Activated naive CD4-positive, alpha-beta T cell treated with anti-CD3 and anti-CD28 coated beads, Interleukin-2, amount 10 ng/mL, durations not matched to agents 7 days and 5 days (primary cell): ENCODE data around the gene SLC26A4.

Experiments
- CTCF ChIA-PET: fragments of 350-600 bp; sonication (Branson Sonifier 250); formaldehyde crosslinking; loops from one replicate; lab custom pipeline; 2021; ENCODE audit warnings: antibody characterized with exemption; lab: Charles Lee
- DNase-seq: peaks from one replicate; pipeline ENCODE4 v3.0.0-alpha.2; 2020
- H3K27ac Mint-ChIP-seq: one replicate; pipeline ENCODE4 v1.8.0; 2021; ENCODE audit warnings: mild to moderate bottlenecking, moderate library complexity, mixed read lengths
- H3K27me3 Mint-ChIP-seq: one replicate; pipeline ENCODE4 v1.8.0; 2021; ENCODE audit warnings: mild to moderate bottlenecking, mixed read lengths
- H3K36me3 Mint-ChIP-seq: one replicate; pipeline ENCODE4 v1.8.0; 2021; ENCODE audit warnings: mixed read lengths
- H3K4me1 Mint-ChIP-seq: one replicate; pipeline ENCODE4 v1.8.0; 2021; ENCODE audit warnings: mixed read lengths
- H3K4me3 Mint-ChIP-seq: one replicate; pipeline ENCODE4 v1.8.0; 2021; ENCODE audit warnings: mild to moderate bottlenecking, moderate library complexity, mixed read lengths
- H3K9me3 Mint-ChIP-seq: one replicate; pipeline ENCODE4 v1.8.0; 2021; ENCODE audit warnings: mixed read lengths

The SLC26A4 gene

GRCh38 chr7:107721286-107721685, 60.7 kb downstream of the SLC26A4 start:
- Mint-ChIP-seq H3K27ac (no peak overlapping the region), H3K27me3 (peaks cover 1% of the 10 kb centered on the region), H3K9me3 (no peaks in the 10 kb centered on the region), H3K4me1 (no peaks in the 10 kb centered on the region), H3K4me3 (no peak overlapping the region), H3K36me3 (no peaks in the 10 kb centered on the region)
- no peak for DNase-seq
- CTCF ChIA-PET: interaction anchor here (1.3 kb wide), 1 partner anchor 258 kb away, joined by 6 read pairs; no protein-coding TSS in a partner anchor

- Mint-ChIP-seq H3K36me3 (no peaks in the 10 kb centered on the region), H3K4me1 (no peaks in the 10 kb centered on the region), H3K27me3 (peaks cover 18% of the 10 kb centered on the region)
Observed at GRCh38 chr7:107723255-107723654, 62.6 kb downstream of the SLC26A4 start.

GRCh38 chr7:107725138-107725740, 64.6 kb downstream of the SLC26A4 start:
- Mint-ChIP-seq H3K27ac (no peak overlapping the region), H3K4me1 (no peaks in the 10 kb centered on the region), H3K4me3 (no peak overlapping the region), H3K36me3 (no peaks in the 10 kb centered on the region), H3K27me3 (peaks cover 20% of the 10 kb centered on the region), H3K9me3 (no peaks in the 10 kb centered on the region)
- CTCF ChIA-PET: interaction anchor here (0.7 to 7.2 kb wide), 9 partner anchors 13 to 531 kb away, joined by 3 to 71 read pairs (median 3); no protein-coding TSS in a partner anchor
- DNase-seq: peak; percentile 61

More at GRCh38 chr7:107723255-107723654, 62.6 kb downstream of the SLC26A4 start:
- no peak for DNase-seq
- CTCF ChIA-PET: interaction anchor here (1.5 to 7.2 kb wide), 2 partner anchors 156 to 260 kb away, joined by 3 to 71 read pairs; no protein-coding TSS in a partner anchor
- H3K4me3 Mint-ChIP-seq: no peak overlapping the region
- no peaks in the 10 kb centered on the region for H3K9me3 Mint-ChIP-seq
- H3K27ac Mint-ChIP-seq: no peak overlapping the region

GRCh38 chr7:107726356-107727130, 65.9 kb downstream of the SLC26A4 start:
- Mint-ChIP-seq H3K27ac (no peak overlapping the region), H3K4me1 (no peaks in the 10 kb centered on the region), H3K36me3 (no peaks in the 10 kb centered on the region), H3K9me3 (no peaks in the 10 kb centered on the region), H3K4me3 (no peak overlapping the region), H3K27me3 (peaks cover 20% of the 10 kb centered on the region)
- no peak for DNase-seq
- CTCF ChIA-PET: interaction anchor here (0.8 to 7.2 kb wide), 8 partner anchors 14 to 578 kb away, joined by 3 to 71 read pairs (median 3); no protein-coding TSS in a partner anchor

- no peaks in the 10 kb centered on the region for H3K4me1 Mint-ChIP-seq
- no peak overlapping the region for H3K4me3 Mint-ChIP-seq
- DNase-seq: no peak
- H3K9me3 Mint-ChIP-seq: peaks cover 3% of the 10 kb centered on the region
- H3K27ac Mint-ChIP-seq: no peak overlapping the region
- no peaks in the 10 kb centered on the region for H3K36me3 Mint-ChIP-seq
- H3K27me3 Mint-ChIP-seq: peaks cover 23% of the 10 kb centered on the region
- CTCF ChIA-PET: interaction anchor here (0.7 to 7.2 kb wide), 7 partner anchors 11 to 527 kb away, joined by 3 to 71 read pairs (median 3); no protein-coding TSS in a partner anchor
Observed at GRCh38 chr7:107728276-107728675, 67.6 kb downstream of the SLC26A4 start.

- Mint-ChIP-seq H3K9me3 (no peaks in the 10 kb centered on the region), H3K36me3 (peaks cover 16% of the 10 kb centered on the region), H3K4me3 (peak overlapping the region; percentile 87), H3K27me3 (no peaks in the 10 kb centered on the region), H3K27ac (peak overlapping the region; percentile 100), H3K4me1 (peaks cover 45% of the 10 kb centered on the region)
- no peak for DNase-seq
- CTCF ChIA-PET: interaction anchor here (0.9 to 7.6 kb wide), 11 partner anchors 14 to 595 kb away, joined by 3 to 176 read pairs (median 4); partner anchors contain the start of genes COG5 and DUS4L
Observed at GRCh38 chr7:107742678-107743566, 82.3 kb downstream of the SLC26A4 start.

GRCh38 chr7:107743567-107744344, 83.1 kb downstream of the SLC26A4 start, which contains the start of gene CBLL1:
Gene CBLL1, plus strand, starts transcription at chr7:107744142. Its CDS starts 22 bp downstream, at chr7:107744164.
- no peaks in the 10 kb centered on the region for H3K9me3 Mint-ChIP-seq
- peak; percentile 98 for DNase-seq
- peak within 1 kb of the TSS; percentile 87 for H3K4me3 Mint-ChIP-seq
- peaks cover 49% of the 10 kb centered on the region for H3K4me1 Mint-ChIP-seq
- H3K27ac Mint-ChIP-seq: peak within 1 kb of the TSS; percentile 100
- no peaks in the 10 kb centered on the region for H3K27me3 Mint-ChIP-seq
- CTCF ChIA-PET: interaction anchor here (1.0 to 7.6 kb wide), 9 partner anchors 17 to 550 kb away, joined by 3 to 176 read pairs (median 4); partner anchors contain the start of genes COG5 and DUS4L
- peaks cover 16% of the 10 kb centered on the region for H3K36me3 Mint-ChIP-seq

- peak overlapping the region; percentile 100 for H3K27ac Mint-ChIP-seq
- DNase-seq: no peak
- H3K36me3 Mint-ChIP-seq: peaks cover 19% of the 10 kb centered on the region
- peaks cover 51% of the 10 kb centered on the region for H3K4me1 Mint-ChIP-seq
- CTCF ChIA-PET: interaction anchor here (1.5 to 7.6 kb wide), 3 partner anchors 16 to 145 kb away, joined by 5 to 176 read pairs (median 7); no protein-coding TSS in a partner anchor
- H3K4me3 Mint-ChIP-seq: peak overlapping the region; percentile 87
- H3K9me3 Mint-ChIP-seq: no peaks in the 10 kb centered on the region
- H3K27me3 Mint-ChIP-seq: no peaks in the 10 kb centered on the region
Observed at GRCh38 chr7:107744345-107744750, 83.7 kb downstream of the SLC26A4 start.

GRCh38 chr7:107746006-107746405, 85.4 kb downstream of the SLC26A4 start:
- no peaks in the 10 kb centered on the region for H3K27me3 Mint-ChIP-seq
- CTCF ChIA-PET: interaction anchor here (1.0 to 7.6 kb wide), 3 partner anchors 17 to 569 kb away, joined by 3 to 176 read pairs (median 5); no protein-coding TSS in a partner anchor
- H3K36me3 Mint-ChIP-seq: peaks cover 28% of the 10 kb centered on the region
- no peak for DNase-seq
- H3K4me3 Mint-ChIP-seq: peak overlapping the region; percentile 87
- peaks cover 55% of the 10 kb centered on the region for H3K4me1 Mint-ChIP-seq
- no peak overlapping the region for H3K27ac Mint-ChIP-seq
- no peaks in the 10 kb centered on the region for H3K9me3 Mint-ChIP-seq

- H3K9me3 Mint-ChIP-seq: no peaks in the 10 kb centered on the region
- DNase-seq: no peak
- H3K27me3 Mint-ChIP-seq: no peaks in the 10 kb centered on the region
- no peak overlapping the region for H3K4me3 Mint-ChIP-seq
- H3K27ac Mint-ChIP-seq: no peak overlapping the region
- CTCF ChIA-PET: no interaction called here
- H3K4me1 Mint-ChIP-seq: peaks cover 26% of the 10 kb centered on the region
- H3K36me3 Mint-ChIP-seq: peaks cover 46% of the 10 kb centered on the region
Observed at GRCh38 chr7:107751113-107751512, 90.5 kb downstream of the SLC26A4 start.

- H3K27me3 Mint-ChIP-seq: no peaks in the 10 kb centered on the region
- H3K36me3 Mint-ChIP-seq: peaks cover 60% of the 10 kb centered on the region
- H3K9me3 Mint-ChIP-seq: no peaks in the 10 kb centered on the region
- no peak overlapping the region for H3K4me3 Mint-ChIP-seq
- no peak for DNase-seq
- H3K27ac Mint-ChIP-seq: no peak overlapping the region
- CTCF ChIA-PET: no interaction called here
- peaks cover 4% of the 10 kb centered on the region for H3K4me1 Mint-ChIP-seq
Observed at GRCh38 chr7:107754642-107755041, 94.0 kb downstream of the SLC26A4 start.

- H3K27me3 Mint-ChIP-seq: no peaks in the 10 kb centered on the region
- DNase-seq: no peak
- no peak overlapping the region for H3K4me3 Mint-ChIP-seq
- no peaks in the 10 kb centered on the region for H3K9me3 Mint-ChIP-seq
- peaks cover 45% of the 10 kb centered on the region for H3K36me3 Mint-ChIP-seq
- no peaks in the 10 kb centered on the region for H3K4me1 Mint-ChIP-seq
- H3K27ac Mint-ChIP-seq: no peak overlapping the region
- CTCF ChIA-PET: no interaction called here
Observed at GRCh38 chr7:107758667-107759066, 98.0 kb downstream of the SLC26A4 start.

GRCh38 chr7:107767391-107767790, 106.8 kb downstream of the SLC26A4 start:
- CTCF ChIA-PET: no interaction called here
- H3K9me3 Mint-ChIP-seq: no peaks in the 10 kb centered on the region
- DNase-seq: no peak
- H3K4me3 Mint-ChIP-seq: no peak overlapping the region
- no peak overlapping the region for H3K27ac Mint-ChIP-seq
- H3K36me3 Mint-ChIP-seq: peaks cover 1% of the 10 kb centered on the region
- peaks cover 2% of the 10 kb centered on the region for H3K4me1 Mint-ChIP-seq
- peaks cover 5% of the 10 kb centered on the region for H3K27me3 Mint-ChIP-seq
